Fibroblast of the conjunctiva (primary cell): ENCODE measurements around the gene GBX2.

Experiments
- DNase-seq: peaks from one replicate; pipeline ENCODE4 v3.0.0-alpha.2; 2010; ENCODE audit warnings: low read depth

GBX2 gene

DNA sequence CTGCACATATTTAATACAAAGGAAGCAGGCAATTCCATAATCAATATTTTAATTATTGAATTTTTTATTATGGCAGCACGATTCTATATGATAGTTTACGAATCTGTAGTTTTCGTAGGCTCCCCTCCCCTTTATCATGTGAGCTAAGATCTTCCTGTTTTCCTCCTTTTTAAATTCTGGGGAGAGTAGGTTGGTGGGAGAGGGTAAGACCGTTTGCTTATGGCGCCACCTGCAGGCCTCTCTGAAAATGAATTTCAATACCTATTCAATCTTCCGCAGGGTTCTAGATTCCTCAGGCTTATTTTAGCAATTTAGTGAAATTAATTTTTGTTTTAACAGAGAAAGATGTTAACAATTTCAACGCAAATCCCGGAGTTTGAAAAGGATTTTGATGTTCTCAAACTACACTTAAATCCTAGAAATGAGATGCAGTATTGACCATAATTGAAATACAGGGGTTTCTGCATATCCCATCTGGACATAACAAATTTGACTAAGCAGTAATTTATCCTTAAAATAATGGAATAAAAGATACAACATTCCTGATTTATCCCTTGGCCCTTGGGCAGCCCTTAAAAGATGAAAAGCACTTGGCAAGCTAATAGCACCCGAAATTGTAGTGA lies 12.8 kb upstream of the GBX2 start:
- DNase-seq, result peak; percentile 49

DNA sequence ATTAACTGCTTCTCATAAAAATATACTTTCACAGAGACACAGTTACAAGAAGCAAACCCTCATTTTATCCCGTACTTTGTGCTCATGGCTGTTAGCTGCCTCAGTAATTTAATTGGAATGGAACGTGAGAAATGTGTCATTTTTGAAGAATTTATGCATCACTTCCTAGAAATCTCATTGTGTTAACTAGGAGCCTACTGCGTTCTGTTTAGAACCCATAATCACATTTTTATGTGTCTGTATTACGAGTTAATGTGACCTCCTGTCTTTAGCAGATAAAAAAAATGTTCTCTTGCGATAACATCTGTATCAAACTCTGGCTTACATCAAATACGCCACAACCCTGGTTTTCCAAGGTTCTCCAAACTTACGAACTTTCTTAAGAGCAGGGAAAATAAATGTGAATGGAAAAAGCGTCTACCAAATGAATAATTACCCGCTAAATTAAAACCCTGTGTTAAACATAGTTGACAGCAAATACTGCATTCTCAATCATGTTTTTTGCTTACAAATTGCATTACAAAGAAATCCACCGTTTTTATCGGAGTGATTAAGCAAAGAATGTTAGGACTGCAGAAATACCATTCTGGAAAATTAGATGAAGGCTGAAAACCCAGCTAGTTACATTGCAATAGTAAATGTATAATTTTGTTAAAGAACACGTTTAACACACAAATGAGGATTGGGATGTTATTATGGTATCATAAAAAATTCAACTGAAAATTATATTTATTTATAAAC lies 12.1 kb upstream of the GBX2 start:
- no peak for DNase-seq

DNA sequence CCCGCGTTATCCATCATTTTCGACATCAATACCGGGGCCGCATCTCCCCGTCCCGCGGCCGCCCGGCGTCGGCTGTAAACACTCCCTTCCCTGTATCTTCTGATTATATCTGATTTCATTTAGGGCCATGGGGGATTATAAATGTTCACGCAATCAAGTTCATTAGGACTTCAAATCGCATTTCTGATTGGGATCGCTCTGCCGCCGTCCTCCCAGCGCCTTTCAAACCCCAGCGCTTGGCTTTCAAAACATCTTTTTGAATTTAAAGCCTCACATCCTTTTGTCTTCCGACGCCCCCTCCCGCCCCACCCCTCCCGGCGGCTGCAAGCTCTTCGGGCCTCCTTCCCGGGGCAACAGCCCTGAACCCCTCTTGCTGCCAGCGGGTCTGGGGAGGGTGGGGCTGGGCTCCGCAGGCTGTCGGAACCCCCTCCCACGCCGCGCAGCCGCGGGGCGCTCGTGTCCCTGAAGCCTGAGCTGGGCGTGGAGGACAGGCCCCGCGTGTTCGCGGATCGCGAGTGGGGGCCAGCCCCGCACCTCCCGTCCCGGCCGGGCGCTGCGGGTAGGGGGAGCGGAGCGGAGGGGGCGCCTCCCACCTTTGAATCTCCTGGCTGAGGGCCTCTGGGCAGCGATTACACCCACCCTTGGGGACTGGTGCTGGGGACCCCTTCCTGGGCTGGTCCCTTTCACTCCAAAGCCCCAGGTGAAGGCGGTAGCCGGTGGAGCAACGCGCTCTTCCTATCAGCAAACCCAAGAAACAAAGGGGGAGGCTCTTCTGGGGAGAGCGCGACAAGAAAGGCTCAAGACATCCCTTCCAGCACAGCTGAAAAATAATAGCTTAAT lies 11.3 kb upstream of the GBX2 start:
- no peak for DNase-seq

DNA sequence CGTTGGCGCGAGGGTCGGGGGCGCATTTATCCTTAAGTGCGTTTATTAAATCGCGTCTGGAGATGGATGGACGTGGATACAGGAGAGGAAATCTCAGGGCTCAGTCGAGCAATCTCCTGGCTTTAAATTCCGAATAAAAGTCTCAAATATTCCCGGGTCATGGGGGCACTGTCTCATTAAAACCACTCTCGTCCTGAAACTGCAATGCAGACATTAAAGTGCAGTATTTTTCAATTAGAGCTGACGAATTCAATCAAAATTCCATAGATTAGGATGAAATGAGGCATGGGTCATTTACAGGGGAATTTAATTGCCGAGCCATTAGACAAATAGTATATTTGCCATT lies 10.7 kb upstream of the GBX2 start:
- DNase-seq, result no peak

DNA sequence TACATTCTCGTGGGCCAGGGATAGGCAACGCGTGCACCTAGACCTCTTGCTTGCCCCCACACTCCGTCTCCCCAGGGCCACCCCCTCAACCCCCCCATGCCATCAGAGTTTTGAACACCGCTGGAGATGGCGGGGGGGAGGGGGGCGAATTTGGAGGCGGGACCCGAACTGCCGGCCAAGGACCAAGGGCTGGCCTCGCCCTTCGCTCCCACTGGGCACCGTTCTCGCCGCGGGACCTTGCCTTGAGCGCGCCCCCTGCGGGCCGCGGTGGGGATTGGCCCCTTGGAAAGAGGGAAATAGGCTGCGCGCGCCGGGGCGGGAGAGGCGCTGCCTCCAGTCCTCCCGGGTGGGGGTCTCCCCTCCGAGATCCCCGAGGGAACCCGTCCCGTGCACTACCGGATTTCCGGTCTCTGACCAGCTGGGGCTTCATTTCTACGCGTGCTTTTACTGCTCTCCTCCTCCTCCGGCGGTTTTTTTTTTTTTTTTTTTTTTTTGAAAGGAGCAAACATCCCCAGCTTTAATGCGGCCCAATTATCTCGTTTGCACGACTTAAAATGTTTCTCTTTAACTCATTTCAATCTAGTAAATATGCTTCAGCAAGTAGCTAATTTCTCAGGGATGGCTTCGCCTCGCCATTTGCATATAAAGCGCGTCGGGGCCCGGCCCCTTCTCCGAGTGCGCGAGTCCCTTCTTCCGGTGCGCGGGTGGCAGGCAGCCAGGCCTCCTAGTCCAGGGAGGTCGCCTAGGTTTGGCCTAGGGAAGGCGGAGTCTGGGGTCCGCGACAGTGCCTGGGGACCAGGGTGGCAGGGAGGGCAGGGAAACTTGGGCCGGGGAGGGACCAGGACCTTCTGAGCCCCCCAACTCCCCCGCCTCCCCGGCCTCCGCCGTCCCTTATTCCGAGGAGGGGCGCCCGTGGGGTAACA lies 10.0 kb upstream of the GBX2 start:
- no peak for DNase-seq

DNA sequence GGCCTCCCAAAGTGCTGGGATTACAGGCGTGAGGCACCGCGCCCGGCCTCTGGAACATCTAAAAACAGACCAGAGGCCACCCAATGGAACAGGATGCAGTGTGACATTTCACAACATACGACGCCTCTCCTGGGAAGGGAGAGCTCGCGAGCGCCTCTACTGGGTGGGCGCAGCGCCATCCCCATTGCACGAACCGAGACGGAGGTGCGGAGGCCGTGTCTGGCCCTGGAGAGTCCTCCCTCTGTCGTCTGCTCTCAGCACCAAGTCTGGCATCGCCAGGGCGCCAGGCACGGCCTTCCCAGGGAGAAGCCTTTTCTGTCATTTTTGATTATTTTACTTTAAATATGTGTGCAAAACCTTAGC lies 9.4 kb upstream of the GBX2 start:
- DNase-seq, result no peak

DNA sequence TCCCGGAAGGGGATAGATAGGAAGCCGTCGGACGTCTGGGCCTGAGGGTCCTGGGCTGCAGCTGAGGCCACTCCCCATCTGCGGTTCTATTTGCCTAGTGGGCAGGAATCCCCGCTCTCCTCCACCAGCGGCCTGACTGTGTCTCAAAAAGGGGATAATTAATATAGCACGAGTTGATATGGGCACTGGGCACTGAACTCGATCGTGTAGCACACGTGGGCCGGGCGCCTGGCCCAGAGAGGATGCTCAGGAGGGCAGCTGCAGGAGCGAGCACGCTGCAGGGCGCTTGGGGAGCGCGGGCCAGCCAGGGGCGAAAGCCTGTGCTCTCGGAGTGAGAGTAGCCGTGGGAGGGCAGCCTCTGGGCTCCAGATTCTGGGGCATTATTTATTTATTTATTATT lies 8.8 kb upstream of the GBX2 start:
- no peak for DNase-seq

DNA sequence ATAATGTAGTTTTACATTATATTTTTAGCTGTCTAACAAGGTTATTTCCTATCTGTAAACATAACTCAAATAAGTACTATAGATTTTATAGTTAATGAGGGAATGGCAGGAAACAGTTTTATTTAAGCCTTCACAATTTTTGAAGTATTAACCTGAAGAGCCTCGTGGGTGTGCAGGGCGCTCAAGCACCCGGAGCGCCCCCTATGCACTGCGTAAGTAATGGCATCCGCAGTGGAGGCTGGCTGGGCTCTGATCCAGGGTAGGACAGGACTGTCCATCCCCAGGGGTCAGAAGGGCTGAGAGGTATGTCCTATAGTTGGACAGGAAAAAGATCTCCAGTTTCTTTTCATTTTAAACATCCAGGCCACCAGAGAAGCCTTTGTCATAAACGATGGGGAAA lies 8.2 kb upstream of the GBX2 start:
- no peak for DNase-seq

DNA sequence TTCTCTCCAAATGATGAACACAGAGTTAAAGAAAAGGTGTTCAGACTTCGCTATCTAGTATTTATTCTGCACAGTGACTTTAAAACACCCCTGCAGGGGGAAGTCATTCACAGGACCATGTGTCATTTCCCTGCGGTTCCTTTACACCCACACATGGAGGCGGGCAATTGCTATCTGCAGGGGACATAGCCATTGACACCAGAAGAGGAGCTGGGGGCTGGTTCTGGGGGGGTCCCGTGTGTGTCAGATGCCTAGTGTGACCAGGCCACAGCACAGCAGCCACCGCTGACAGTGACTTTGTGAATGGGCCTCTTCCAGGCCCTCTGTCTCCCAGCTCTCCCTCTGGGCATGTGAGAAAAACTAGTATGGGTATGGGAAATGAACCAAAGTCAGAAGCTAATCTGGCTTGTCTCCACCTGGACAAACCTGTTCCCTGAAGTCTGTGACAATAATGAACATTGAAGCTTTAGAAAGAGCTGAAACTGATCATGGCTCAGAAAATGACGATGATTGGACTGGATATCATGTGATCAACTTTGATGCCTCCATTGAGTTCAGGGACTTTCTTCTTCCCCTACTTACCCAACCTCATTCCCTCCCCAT lies 7.5 kb upstream of the GBX2 start:
- DNase-seq, result no peak

DNA sequence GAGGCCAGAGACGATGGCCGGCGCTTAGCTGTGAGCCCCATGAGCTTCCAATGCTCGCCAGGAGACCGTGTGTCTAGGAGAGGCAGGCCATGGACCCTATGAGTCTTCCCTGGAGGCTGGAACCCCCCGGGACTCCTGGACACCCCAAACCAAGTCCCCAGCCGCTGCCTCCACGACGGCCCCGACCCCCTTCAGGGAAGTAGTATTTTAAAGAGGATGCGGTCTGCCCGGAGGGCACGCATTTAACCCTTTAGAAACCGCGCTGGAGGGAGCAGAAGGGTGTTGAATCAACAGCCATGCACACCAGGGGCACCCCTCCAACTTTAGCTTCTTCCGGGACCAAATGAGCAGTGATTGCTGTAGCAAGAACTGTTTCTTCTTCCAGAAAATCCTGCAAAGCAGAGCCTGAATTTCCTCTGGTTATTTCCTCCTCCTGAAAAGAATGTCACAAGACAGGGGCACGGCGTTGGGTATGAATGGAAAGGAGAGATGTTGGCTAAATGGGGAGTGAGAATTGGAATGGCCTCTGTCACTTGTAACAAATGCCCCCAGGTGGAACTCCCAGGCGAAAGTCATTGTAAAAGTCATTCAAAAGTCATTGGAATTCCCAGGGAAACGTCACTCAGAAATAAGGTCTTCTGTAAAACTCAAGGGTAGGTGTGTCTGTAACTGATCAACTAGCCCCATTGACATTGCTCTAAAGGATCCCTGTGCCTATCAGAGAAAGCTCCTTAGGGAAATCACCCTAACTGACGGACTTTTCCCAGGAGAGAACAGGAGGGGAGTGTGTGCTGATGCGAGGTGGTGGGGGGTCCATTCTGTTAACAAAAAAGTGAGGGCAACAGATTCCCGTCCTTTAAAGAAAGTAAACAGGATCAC lies 5.8 kb upstream of the GBX2 start:
- no peak for DNase-seq

DNA sequence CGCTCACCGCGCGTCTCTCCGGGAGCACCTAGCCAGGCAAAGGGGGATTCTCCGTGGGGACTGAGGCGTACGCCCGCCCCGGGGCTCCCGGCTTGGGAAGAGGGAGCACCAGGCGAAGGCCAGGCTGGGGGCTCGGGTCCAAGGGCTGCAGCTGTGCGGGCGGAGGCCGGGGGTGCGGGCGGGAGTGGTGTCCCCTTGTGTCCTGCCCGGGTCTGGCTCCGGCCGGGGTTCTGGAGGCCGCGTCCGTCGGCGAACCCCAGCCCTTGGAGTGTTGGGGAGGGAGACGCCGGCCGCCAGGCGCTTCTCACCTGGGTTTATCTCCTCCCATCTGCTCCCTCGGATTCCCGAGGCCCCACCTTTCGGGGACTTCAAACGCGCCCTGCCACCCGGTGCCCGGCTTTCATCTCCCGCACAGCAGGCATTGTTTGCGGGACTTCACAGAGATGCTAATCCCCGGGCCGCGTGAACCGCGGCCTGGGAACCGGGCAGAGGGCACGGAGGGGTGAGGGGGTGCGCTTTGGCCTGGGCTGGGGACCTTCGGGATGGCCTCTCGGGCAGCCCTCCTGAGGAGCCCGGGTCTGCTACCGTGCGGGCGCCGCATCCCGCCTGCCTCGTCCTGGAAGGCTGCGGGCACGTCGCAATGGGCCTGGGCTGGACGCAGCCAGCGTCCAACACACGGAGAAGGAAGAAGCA lies 5.0 kb upstream of the GBX2 start:
- DNase-seq, result no peak

DNA sequence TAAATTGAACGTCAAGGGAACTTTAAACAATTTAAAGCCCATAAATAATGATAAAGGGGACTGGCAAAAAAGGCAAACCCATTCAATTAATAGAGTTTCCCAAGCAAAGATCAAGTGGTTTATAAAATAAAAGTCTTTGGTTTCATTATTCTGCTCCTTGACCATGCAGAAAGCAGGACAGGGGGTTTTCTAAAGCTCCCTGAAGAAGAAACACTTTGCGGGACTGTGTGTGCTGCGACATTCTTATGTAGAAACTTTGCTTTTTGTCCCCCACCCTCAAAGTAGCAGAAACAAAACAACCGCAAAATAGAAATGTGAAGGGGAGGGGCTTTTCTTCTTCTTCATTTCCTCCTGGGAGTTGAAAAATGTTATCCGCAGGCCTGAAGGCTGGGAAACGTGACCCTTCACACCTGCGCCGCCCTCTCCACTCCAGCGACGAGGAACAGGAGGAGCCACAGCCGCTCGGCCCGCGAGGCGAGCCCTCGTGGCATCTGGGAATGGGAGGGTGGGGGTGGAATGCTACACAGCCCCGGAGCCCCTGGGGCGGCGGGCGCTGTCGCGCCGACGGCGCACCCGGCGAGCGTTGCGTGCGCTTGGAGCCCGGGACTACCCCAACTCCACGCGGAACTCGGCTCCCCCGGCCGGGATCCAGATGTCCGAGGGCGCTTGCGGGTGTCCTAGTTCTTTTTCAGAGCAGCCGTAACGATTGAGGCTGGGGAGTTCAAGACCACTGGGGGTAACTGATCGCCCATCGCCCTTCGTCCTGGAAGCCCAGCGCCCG lies 4.3 kb upstream of the GBX2 start:
- no peak for DNase-seq

DNA sequence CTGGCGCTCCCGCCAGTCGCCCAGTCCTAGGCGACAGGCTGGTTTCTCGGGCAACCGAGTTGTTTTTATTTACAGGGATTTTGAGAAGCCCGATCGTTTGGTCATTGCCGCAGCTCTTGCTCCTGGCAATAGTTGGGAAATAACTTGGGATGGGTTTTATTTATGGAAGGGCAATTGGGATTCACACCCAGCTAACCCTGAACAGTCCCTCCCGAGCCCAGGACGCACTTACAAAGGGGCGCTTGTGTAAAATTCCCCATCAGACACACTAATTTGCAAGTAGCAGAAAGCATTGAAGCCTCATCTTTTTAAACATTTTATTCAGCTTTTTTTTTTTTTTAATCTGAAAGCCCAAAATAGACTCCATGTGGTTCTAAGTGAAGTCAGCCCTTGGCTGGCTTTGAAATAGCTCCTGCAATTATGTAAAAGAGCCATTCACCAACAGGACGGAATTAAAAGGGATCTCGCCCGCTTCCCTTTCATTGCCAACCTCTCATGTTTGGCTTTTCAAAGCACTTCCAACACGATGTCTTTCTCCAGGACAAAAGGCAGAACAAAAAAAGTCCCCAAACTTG lies 3.6 kb upstream of the GBX2 start:
- no peak for DNase-seq

DNA sequence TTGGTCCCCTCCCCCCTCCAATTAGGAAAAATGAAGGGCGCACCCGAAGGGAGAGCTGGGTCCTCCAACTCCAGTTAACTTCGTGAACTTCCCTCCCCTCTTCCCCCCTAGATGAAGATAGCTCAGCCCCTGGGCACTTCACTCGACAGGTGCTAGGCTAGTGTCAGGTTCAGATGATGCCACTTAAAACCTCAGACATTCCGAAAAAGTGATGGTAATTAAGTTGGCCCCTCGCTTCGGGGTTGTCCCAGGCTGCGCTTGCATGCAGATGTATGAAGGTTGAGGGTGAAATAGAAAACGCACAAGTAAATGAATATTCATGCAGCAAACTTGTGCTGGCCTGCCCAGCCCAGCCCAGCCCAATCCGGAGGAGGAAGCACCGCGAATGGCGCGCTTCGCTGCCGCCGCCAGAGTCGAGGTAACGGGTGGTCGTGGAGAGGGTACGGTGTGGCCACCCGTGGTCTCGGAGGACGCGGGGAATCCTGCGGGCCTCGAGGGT lies 3.0 kb upstream of the GBX2 start:
- no peak for DNase-seq

DNA sequence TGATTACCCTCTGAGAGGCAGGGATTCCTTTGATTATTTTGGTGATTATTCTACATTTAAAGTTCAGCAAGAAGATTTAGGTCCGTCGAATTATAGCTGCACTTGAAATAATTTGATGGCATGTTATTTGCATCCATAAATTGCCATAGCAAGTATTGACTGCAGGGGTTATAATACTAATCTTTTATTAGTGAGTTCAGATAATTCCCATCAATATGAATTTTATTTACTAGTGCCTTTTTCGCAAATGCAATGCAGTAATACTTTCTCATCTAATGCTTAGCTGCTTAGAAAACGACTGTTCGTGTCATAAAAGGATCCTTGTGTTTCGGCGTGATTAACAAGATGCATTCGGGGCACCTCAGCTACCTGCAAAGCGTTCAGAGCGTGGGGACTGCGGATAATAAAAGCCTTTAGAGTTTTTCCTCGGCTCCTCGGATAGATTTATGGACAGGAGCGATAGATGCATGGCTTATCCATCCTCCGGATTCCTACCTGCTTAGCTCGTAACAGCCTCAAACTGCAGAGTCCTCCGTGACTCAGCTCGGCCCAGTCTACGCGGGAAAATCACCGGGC lies 2.5 kb upstream of the GBX2 start:
- DNase-seq, result no peak

DNA sequence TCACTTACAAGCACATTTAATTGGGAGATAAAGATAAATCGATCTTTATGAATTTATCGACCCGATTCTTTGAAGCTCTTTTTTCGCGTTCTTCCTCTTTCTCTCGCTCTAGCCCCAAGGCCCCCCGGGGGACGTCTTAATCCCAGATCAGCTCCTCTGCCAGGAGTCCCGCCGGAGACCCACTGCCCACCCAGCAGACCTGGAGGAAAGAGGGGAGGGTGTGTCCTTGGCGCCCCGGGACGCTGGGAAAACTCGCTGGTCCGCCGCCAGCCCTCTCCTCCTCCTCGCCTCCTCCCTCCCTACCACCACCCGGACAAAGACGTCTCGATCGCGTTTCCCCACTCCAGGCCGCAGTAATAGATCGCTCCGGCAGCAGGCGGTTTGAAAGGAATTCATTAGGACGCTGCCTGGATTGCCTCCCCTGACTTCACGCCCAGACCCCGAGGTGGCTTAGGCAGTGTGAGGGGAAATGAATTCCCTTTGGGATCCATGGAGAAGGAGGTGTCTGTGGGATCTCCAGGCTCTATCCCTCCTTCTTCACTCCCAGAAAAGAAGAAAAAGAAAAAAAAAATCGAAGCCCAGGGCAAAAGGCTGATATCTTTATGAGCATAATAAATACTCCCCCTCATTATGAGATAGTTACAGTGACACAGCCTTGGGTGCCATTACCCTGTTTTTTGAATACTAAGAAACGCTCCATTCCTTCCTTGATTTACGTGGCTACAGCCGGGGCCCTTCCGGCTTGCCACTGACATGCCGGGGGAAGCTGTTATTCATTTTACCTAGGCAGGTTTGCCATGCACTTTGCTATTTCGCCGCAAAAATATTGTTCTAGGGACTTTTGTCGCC lies 1.8 kb upstream of the GBX2 start:
- no peak for DNase-seq

DNA sequence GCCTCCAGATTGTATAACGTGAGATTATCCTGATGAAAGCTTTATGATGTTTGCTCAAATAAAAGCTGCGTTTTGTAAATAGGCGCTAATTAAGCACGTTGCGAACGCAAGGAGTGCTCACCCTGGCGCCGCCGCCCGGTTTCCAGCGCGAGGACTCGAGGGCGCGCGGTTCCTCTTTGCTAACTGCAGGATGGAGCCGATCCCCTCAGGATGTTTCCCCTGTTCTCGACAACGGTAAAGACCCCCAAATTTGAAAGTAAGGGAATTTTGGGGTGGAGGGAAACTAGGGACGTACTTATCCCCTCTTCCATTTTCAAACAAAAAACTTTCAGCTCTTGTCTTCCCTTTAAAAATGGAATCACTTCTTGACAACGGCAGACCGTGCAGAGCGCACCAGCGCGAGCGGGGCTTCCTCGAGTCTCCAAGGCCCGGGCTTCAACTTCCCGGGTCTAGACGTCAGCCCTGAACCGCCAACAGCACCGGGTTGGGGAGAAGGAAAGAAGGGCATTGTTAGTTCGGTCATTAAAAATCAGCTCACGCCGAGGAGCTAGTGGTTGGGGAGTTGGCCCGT lies 1.1 kb upstream of the GBX2 start:
- DNase-seq, result no peak
